Keratinocyte (primary cell): Measurements from ENCODE around the gene MYOC. TPM values are rescaled to one million over a fixed set of nuclear protein-coding genes. Genes with fewer than 3 reads are reported as not detected.

Source experiments
- DNase-seq: peaks from one replicate; pipeline ENCODE4 v3.0.0-alpha.2; 2011; ENCODE audit warnings: low read depth, missing footprints, low spot score
- FAIRE-seq: peaks from 2 replicates; lab custom pipeline; 2011; peaks lifted over from hg19 to GRCh38; lab: Jason Lieb, UNC
- H2AFZ ChIP-seq: 2 replicates; pipeline ENCODE4 v1.6.0; 2012; ENCODE audit warnings: low read length, control low read depth, inconsistent platforms; ENCODE audit not compliant: control insufficient read depth
- H3K27ac ChIP-seq: 2 replicates; pipeline ENCODE4 v1.5.1; 2011; ENCODE audit warnings: low read length; ENCODE audit not compliant: control insufficient read depth, insufficient read depth
- H3K27me3 ChIP-seq: 3 replicates; pipeline ENCODE4 v1.6.0; 2011; ENCODE audit warnings: low read length; ENCODE audit not compliant: control insufficient read depth, insufficient read depth; ENCODE audit errors: extremely low read depth
- H3K36me3 ChIP-seq, 2 experiments: 2 replicates in 1 of 2; 3 replicates in 1 of 2; pipeline ENCODE4 v1.5.1; 2011; ENCODE audit warnings: low read length in 2 of 2, mild to moderate bottlenecking in 1 of 2; ENCODE audit not compliant: control insufficient read depth in 2 of 2, insufficient read depth in 2 of 2; ENCODE audit errors: extremely low read depth in 1 of 2
- H3K4me1 ChIP-seq: 3 replicates; pipeline ENCODE4 v1.5.1; 2011; ENCODE audit warnings: low read length; ENCODE audit not compliant: control insufficient read depth, insufficient read depth; ENCODE audit errors: extremely low read depth
- H3K4me2 ChIP-seq: 3 replicates; pipeline ENCODE4 v1.6.0; 2011; ENCODE audit warnings: low read depth, low read length; ENCODE audit not compliant: control insufficient read depth, insufficient read depth; ENCODE audit errors: extremely low read depth
- H3K4me3 ChIP-seq, 3 experiments: fragments of 200-600 bp in 1 of 3; sonication (generic) in 1 of 3; 2 replicates in 2 of 3; 3 replicates in 1 of 3; pipeline ENCODE4 v1.5.1; 2011 to 2016; ENCODE audit warnings: low read length in 3 of 3, mild to moderate bottlenecking in 3 of 3, control low read depth in 2 of 3, inconsistent platforms in 1 of 3, low read depth in 1 of 3, mixed read lengths in 1 of 3, mixed run types in 1 of 3, moderate library complexity in 1 of 3; ENCODE audit not compliant: control insufficient read depth in 2 of 3, insufficient read depth in 2 of 3; ENCODE audit errors: extremely low read depth in 1 of 3
- H3K79me2 ChIP-seq: 2 replicates; pipeline ENCODE4 v1.6.0; 2012; ENCODE audit warnings: low read length; ENCODE audit not compliant: control insufficient read depth, insufficient read depth
- H3K9ac ChIP-seq: 3 replicates; pipeline ENCODE4 v1.6.0; 2011; ENCODE audit warnings: low read length; ENCODE audit not compliant: control insufficient read depth, insufficient read depth; ENCODE audit errors: extremely low read depth
- H3K9me1 ChIP-seq: 3 replicates; pipeline ENCODE4 v1.6.0; 2011; ENCODE audit warnings: low read length; ENCODE audit not compliant: control insufficient read depth, insufficient read depth; ENCODE audit errors: extremely low read depth
- H3K9me3 ChIP-seq: 2 replicates; pipeline ENCODE4 v1.5.1; 2012; ENCODE audit warnings: low read depth, low read length; ENCODE audit not compliant: control insufficient read depth
- H4K20me1 ChIP-seq: 3 replicates; pipeline ENCODE4 v1.6.0; 2011; ENCODE audit warnings: low read length; ENCODE audit not compliant: control insufficient read depth, insufficient read depth; ENCODE audit errors: extremely low read depth
- CTCF ChIP-seq, 3 experiments: IDR thresholded peaks in 1 of 3; conservative IDR thresholded peaks in 1 of 3; optimal IDR thresholded peaks in 1 of 3; 2 replicates in 2 of 3; 3 replicates in 1 of 3; pipeline versions ENCODE3 to v1.5.1; 2011; ENCODE audit warnings: low read length in 3 of 3, mild to moderate bottlenecking in 3 of 3, moderate library complexity in 2 of 3, control low read depth in 1 of 3, inconsistent platforms in 1 of 3; ENCODE audit not compliant: insufficient read depth in 2 of 3; ENCODE audit errors: extremely low read depth in 1 of 3
- EZH2 ChIP-seq: IDR thresholded peaks from one replicate; pipeline ENCODE4 v1.6.1; 2012; ENCODE audit warnings: inconsistent platforms, mild to moderate bottlenecking, low read length, moderate library complexity
- dilution Hi-C: fragments of 300-500 bp; cut with MboI; formaldehyde crosslinking; loops from one replicate; pipeline ENCODE4 v1.7.0; 2020; ENCODE audit warnings: low sequenced_read_pairs; ENCODE audit not compliant: extremely low pct_ligation_motif_present
- polyA plus RNA-seq, 5 experiments: library from polyadenylated mRNA; depleted of rRNA in 3 of 5; stranded (reverse) in 3 of 5; stranded (forward) in 1 of 5; unstranded in 1 of 5; fragments of >200 nt; gene quantifications; 1 replicate in 1 of 5; 2 replicates in 3 of 5; 3 replicates in 1 of 5; pipeline versions ENCODE4 v1.2.1 to v1.2.3, GENCODE V29; 2011 to 2012; ENCODE audit warnings: missing spikeins in 2 of 5, low read depth in 1 of 5, low replicate concordance in 1 of 5

Gene MYOC
- polyA plus RNA-seq, 1 donor (not counting 4 experiments of a cell fraction or from before 2014, with no cell fraction given), result not detected

- TF ChIP-seq CTCF (optimal IDR thresholded peaks at IDR 0.05 in 1 of 3, IDR thresholded peaks at IDR 0.05 in 1 of 3, conservative IDR thresholded peaks at IDR 0.05 in 1 of 3; ENCODE audit: extremely low read depth in 1 of 3, insufficient read depth in 2 of 3, low read length in 3 of 3), result no peak
- no peak for TF ChIP-seq EZH2
- H3K9me3 ChIP-seq, result no peaks in the 10 kb centered on the region
- H3K9me1 ChIP-seq, result no peaks in the 10 kb centered on the region
- no peak for DNase-seq
- no peak overlapping the region for H3K9ac ChIP-seq
- no peak overlapping the region for H3K27ac ChIP-seq
- H3K4me1 ChIP-seq, result peaks cover 5% of the 10 kb centered on the region
- H3K36me3 ChIP-seq, result peaks cover 29 to 34% of the 10 kb centered on the region in 2 experiments
- no peaks in the 10 kb centered on the region for H3K27me3 ChIP-seq
- FAIRE-seq, result no peak
- no peak overlapping the region for H3K4me3 ChIP-seq
- H2AFZ ChIP-seq, result no peak overlapping the region
- H4K20me1 ChIP-seq, result no peaks in the 10 kb centered on the region
- dilution Hi-C loops, result no loop called here
- H3K79me2 ChIP-seq, result no peaks in the 10 kb centered on the region
- H3K4me2 ChIP-seq, result no peak overlapping the region
These were observed 62.5 kb downstream of the MYOC start for GRCh38 chr1:171590022-171590421.

- DNase-seq, result no peak
- peaks cover 5% of the 10 kb centered on the region for H3K4me1 ChIP-seq
- H4K20me1 ChIP-seq, result no peaks in the 10 kb centered on the region
- H3K27me3 ChIP-seq, result no peaks in the 10 kb centered on the region
- H3K79me2 ChIP-seq, result no peaks in the 10 kb centered on the region
- no peak overlapping the region for H3K27ac ChIP-seq
- no peak overlapping the region for H2AFZ ChIP-seq
- H3K9me3 ChIP-seq, result no peaks in the 10 kb centered on the region
- H3K4me3 ChIP-seq, result no peak overlapping the region
- no peaks in the 10 kb centered on the region for H3K9me1 ChIP-seq
- FAIRE-seq, result no peak
- peaks cover 36 to 44% of the 10 kb centered on the region in 2 experiments for H3K36me3 ChIP-seq
- dilution Hi-C loops, result no loop called here
- H3K9ac ChIP-seq, result no peak overlapping the region
- H3K4me2 ChIP-seq, result no peak overlapping the region
- no peak for TF ChIP-seq CTCF (optimal IDR thresholded peaks at IDR 0.05 in 1 of 3, IDR thresholded peaks at IDR 0.05 in 1 of 3, conservative IDR thresholded peaks at IDR 0.05 in 1 of 3; ENCODE audit: extremely low read depth in 1 of 3, insufficient read depth in 2 of 3, low read length in 3 of 3)
- TF ChIP-seq EZH2, result no peak
These were observed 64.3 kb downstream of the MYOC start for GRCh38 chr1:171588230-171588629.
